ENCODE measurements around the gene CAMK1D. TPM values are rescaled to one million over a fixed set of nuclear protein-coding genes. Genes with fewer than 3 reads are reported as not detected.
"Not testable (repeated sequence)": the region's sequence is repeated elsewhere in the genome, so short reads cannot be mapped to it uniquely, and the experiment has no call there.

Gene CAMK1D
- polyA plus RNA-seq, 10 donors: 3.3 to 8.2 (median 5.1) TPM

DNA sequence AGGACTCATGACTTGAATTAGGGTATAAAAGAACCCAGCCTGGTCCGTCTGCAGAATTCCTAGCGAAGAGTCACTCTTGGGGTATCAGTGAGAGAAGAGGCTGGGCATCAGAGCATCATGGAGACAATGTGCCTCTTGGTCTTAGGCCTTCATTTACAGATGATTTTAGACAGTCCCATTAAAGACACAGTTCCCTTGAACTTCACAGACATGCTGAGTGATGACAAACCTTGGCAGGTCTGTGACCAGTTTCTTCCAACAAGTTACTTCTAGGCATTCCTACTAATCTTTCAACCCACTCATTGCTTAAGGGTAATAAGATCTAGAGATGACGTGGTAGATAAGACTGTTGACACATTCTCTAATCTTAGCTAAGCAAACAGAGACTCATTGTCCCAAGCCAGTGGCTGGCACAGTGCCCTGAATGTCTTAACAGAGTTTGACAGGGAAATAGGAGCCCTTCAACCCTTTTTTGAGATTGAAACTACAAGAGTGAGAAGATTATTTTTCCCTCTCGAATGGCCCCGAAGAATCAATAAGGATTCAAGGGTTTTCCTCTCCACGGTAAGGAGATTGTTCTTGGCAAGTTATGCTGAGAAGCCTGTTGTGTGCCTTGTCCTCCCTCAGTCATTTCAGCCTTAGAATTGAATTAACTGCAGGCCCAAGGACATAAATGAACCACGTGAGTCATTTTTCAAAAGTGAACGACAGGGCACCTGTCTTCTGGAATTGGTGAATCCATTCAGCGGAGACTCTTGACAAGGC lies 371.1 kb downstream of the CAMK1D start:
- peak in 1 of 3 donors; percentile 39 for DNase-seq

DNA sequence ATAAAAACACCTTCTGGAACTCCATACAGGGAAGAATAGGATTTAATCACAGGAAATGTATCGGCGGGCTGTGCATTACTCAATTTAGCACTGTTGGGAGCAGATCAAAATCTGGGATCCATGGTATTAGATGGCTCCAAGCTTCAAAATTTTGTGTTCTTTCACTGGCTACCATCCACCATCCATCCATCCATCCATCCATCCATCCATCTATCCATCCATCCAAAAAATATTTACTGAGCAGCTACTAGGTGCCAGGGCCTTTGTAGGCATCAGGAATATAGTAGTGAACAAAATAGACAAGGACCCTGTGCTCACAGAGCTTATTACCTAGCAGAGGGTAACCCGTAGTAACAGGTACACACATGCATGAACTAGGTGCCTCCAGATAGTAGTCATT lies 372.0 kb downstream of the CAMK1D start:
- no peak for DNase-seq

GRCh38 chr10:12723220-12723619 lies 373.9 kb downstream of the CAMK1D start:
- no peak for DNase-seq

DNA sequence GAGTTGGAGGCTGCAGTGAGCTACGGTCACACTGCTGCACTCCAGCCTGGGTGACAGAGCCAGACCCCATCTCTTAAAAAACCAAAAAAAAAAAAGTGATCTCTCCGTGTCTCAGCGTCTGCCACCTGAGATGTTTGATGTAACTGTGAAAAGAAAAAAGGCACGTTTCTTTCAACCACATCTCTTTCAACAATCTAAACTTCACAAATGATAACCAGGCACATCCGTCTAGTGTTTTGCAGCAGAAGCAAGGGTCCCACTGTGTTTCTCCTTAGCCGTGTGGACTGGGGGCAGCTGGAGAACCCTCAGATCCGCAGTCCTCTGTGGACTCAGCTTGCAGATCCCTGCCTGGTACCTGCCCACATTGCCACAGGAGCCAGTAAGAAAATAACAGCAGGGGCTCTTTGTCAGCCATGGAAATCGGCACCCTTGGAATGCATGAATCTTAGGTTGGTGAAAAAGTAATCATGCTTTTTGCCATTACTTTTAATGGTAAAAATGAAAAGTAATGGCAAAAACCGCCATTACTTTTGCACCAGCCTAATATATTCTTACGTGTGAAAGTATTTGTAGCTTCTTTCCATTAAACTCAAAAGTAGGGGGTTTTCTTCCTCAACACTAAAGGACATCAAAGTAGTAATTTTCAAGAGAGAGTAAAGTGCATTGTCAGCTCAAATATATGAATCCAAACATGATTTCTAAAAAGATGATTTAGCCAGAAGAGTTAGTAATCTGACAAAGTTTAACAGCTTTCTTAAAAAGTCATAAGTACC lies 375.6 kb downstream of the CAMK1D start:
- no peak for DNase-seq

- DNase-seq: not testable (repeated sequence)
Observed at GRCh38 chr10:12725580-12725888, 376.2 kb downstream of the CAMK1D start.

DNA sequence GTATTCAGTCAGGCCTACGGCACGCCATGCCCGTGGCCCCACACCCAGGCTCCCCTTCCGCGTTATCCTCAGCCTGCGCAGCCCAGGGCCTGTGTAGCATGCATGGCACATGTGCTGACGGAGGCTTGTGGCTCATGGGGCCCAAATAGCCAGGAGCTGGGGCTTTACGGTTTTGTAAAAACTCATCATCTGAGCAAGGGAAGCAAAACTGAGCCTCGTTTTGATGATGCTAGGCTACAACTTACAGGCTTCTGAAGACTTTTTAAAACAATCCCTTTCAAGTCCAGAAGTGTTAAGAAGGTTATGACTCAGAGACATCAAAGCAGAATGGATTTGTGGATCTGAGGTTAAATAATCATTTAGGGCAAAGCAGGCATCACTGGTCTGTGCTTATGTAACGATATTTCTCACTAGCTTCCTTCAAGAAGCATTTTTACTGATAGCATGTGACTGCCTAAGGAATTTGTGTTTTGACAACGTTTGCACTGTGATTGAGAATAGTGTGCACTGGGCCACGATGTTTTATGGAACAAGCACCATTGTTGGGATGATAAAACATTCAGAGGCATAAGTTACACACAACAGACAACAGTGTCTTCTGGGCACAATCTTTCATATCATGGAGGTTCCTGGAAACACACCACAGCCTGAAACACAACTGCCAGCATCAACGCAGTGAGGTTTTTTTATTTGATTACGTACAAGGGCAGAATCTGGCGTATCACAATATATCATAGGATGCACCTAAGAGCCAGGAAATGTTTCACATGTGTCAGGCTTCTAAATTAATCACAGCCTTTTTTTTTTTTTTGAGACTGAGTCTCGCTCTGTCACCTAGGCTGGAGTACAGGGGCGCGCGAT lies 377.9 kb downstream of the CAMK1D start:
- DNase-seq: no peak

GRCh38 chr10:12727832-12728215 lies 378.5 kb downstream of the CAMK1D start:
- no peak for DNase-seq

DNA sequence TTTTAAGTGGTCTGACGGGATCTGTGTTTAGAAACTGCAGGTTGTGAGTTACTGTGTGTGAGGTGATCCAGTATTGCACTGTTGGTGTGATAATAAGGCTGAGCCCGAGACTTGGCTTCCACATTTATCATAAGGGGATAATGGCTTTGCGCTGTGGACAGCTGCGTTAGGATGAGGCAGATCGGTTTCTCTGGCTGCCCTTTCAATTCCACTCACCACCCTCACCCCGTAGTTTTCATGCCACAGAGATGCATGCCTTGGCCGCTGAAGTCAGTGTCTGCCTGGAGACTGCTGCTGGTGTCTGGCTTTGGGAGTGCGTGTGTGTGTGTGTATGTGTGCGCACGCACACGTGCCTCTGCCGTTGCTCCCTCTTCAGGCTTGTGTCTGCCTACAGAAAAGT lies 379.1 kb downstream of the CAMK1D start:
- DNase-seq: peak in 2 of 3 donors; percentile 43 to 56

- no peak for DNase-seq
Observed at GRCh38 chr10:12729885-12730284, 380.5 kb downstream of the CAMK1D start.

- peak in 1 of 3 donors; percentile 55 for DNase-seq
Observed at GRCh38 chr10:12730809-12731519, 381.6 kb downstream of the CAMK1D start.

DNA sequence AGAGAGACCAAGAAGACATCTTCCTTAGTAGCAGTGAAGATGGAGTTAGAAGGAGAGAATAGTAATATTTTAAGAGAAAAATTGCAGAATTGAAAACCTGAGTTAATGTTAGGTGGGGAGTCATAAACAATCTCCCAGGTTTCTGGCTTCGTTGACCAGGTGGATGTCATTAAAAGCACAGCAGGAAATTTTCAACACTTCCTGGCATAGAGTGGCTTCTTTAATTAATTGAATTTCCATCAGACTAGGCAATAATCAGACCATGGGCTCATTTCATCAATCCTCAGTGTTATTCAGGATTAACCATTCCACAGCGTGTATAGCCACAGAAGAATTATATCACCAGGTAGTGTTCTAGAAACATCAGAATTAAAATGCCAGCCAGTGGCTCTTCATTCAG lies 383.9 kb downstream of the CAMK1D start:
- DNase-seq: no peak

DNA sequence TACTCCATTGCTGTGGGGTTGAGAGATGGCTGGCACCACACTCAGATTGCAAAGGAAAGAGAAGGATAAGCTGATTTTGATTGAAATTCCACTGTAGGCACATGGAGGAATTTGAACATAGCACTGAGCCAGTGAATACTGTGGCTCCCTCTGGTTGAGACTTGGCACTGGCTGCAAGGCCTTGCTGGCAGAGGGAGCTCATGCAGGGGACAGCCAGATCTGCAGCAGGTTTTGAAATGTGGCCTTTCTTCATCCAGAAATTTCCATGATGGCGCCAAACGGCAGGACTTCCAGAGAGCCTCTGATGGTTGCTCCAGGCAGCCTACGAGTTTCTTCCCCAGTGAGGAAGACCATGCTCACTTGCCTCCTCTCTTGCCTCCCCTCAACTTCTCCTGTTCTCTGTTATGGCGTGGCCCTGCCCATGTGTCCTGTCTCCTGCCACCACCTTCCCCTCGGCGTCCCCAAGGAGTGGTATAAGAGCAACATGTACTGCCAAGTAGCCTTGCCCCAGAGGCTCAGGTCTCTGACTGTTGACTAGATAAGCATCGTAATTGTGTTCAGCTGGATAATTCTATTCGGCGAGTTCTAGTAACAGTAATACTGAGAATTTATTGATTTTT lies 386.6 kb downstream of the CAMK1D start:
- no peak for DNase-seq

DNA sequence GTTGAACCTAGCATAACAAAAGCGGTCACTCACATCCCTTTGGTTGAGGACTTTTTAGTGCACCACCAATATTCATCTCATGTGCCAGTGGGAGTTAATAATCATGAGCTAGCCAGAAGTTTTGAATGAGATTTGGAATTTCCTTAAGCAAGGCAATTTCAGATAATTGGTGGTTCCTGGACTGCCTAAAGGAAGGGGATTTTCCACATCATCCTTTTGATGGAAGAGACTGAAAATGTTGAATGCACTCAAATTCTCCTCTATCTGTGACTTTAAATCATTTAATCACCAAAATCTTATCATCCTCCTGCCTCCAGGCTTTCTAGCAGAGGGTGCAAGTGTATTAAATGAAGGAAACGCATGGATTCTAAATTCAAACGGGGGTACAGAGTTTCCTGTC lies 391.5 kb downstream of the CAMK1D start:
- peak in 1 of 3 donors; percentile 53 for DNase-seq

GRCh38 chr10:12741360-12741804 lies 392.0 kb downstream of the CAMK1D start:
- DNase-seq: peak; percentile 45 to 90 (median 73)

DNA sequence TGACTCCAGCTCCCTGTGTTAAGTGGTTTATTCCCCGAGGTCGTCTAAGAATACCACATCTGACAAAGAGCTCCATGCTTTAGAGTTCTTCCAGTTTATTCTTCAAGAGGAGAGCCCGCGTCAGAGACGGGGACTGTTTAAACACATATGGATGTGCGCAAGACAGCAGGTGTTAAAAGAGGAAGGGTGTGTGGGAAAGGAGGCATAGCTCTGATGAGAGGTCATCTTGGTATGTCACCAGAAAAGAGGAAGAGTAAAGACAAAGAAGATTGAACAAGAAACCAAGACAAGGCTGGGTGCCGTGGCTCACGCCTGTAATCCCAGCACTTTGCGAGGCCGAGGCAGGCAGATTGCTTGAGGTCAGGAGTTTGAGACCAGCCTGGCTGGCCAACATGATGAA lies 393.4 kb downstream of the CAMK1D start:
- peak in 1 of 3 donors; percentile 23 for DNase-seq

GRCh38 chr10:12743466-12743865 lies 394.1 kb downstream of the CAMK1D start:
- DNase-seq: peak in 1 of 3 donors; percentile 73

DNA sequence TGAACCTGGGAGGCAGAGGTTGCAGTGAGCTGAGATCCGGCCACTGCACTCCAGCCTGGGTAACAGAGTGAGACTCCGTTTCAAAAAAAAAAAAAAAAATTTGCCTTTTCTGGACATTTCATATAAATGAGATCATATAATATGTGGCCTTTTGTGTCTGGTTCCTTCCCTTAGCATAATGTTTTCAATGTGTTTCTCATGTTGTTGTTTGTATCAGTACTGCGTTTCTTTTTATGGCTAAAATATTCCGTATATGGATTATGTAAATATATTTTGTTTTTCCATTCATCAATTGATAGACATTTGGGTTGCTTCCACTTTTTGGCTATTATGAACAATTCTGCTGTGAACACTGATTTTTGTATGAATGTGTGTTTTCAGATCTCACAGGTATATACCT lies 394.6 kb downstream of the CAMK1D start:
- peak in 1 of 3 donors; percentile 57 for DNase-seq

DNA sequence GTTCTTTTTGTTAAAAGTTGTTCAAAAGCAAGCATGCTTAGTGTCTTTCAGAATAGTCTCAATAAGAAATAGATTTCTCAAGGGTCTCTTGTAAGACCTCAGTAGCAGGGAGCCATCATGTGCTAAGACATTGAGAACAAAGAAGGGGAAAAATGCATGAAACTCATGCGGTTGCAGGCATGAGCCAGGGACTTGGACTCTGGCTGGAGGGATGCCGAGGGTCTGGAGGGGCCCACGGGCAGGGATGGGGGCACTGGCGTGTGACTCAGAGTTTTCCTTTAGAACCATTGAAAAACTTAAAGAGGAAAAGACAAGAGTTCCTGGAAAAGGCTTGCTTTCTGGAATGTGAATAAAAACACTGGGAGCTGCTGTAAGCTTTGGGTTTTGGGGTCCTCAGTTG lies 398.8 kb downstream of the CAMK1D start:
- no peak for DNase-seq

- no peak for DNase-seq
Observed at GRCh38 chr10:12749760-12750478, 400.6 kb downstream of the CAMK1D start.

- no peak for DNase-seq
Observed at GRCh38 chr10:12750526-12751201, 401.3 kb downstream of the CAMK1D start.

Measured in muscle of back (tissue), 11 donors.